ENCODE data around the gene PRKAR2B. TPM values are rescaled to one million over a fixed set of nuclear protein-coding genes. Genes with fewer than 3 reads are reported as not detected.
A peak's percentile ranks its signal among the peaks of the same experiment; 100 is the strongest.

Gene PRKAR2B
- total RNA-seq, 1 donor from 2014 or later = 7.8 TPM

- Mint-ChIP-seq H3K9me3 (no peaks in the 10 kb centered on the region), H3K27ac (no peak overlapping the region), H3K36me3 (no peaks in the 10 kb centered on the region), H3K4me1 (peaks cover 3% of the 10 kb centered on the region), H3K27me3 (ENCODE audit: low read depth) (no peaks in the 10 kb centered on the region), H3K4me3 (no peak overlapping the region)
- DNase-seq (ENCODE audit: low spot score in 2 of 2, unreplicated experiment in 2 of 2) = no peak
- TF ChIP-seq CTCF (IDR thresholded peaks at IDR 0.05; ENCODE audit: unreplicated experiment) = no peak
These were observed 100.7 kb downstream of the PRKAR2B start for GRCh38 chr7:107145067-107145838.

- TF ChIP-seq CTCF (IDR thresholded peaks at IDR 0.05; ENCODE audit: unreplicated experiment) = peak; percentile 43
- DNase-seq (ENCODE audit: low spot score in 2 of 2, unreplicated experiment in 2 of 2) = no peak
- Mint-ChIP-seq H3K27me3 (ENCODE audit: low read depth) (no peaks in the 10 kb centered on the region), H3K36me3 (no peaks in the 10 kb centered on the region), H3K9me3 (no peaks in the 10 kb centered on the region), H3K4me3 (no peak overlapping the region), H3K4me1 (peaks cover 3% of the 10 kb centered on the region), H3K27ac (no peak overlapping the region)
These were observed 103.2 kb downstream of the PRKAR2B start for GRCh38 chr7:107147464-107148393.

- Mint-ChIP-seq H3K4me3 (no peak overlapping the region), H3K36me3 (no peaks in the 10 kb centered on the region), H3K4me1 (peaks cover 3% of the 10 kb centered on the region), H3K27me3 (ENCODE audit: low read depth) (no peaks in the 10 kb centered on the region), H3K27ac (no peak overlapping the region), H3K9me3 (no peaks in the 10 kb centered on the region)
- TF ChIP-seq CTCF (IDR thresholded peaks at IDR 0.05; ENCODE audit: unreplicated experiment) = no peak
- no peak for DNase-seq (ENCODE audit: low spot score in 2 of 2, unreplicated experiment in 2 of 2)
These were observed 104.2 kb downstream of the PRKAR2B start for GRCh38 chr7:107148721-107149120.

GRCh38 chr7:107149863-107150262, 105.4 kb downstream of the PRKAR2B start:
- Mint-ChIP-seq H3K9me3 (no peaks in the 10 kb centered on the region), H3K27me3 (ENCODE audit: low read depth) (no peaks in the 10 kb centered on the region), H3K4me3 (no peak overlapping the region), H3K27ac (no peak overlapping the region), H3K4me1 (peaks cover 3% of the 10 kb centered on the region), H3K36me3 (no peaks in the 10 kb centered on the region)
- DNase-seq (ENCODE audit: low spot score in 2 of 2, unreplicated experiment in 2 of 2) = no peak
- TF ChIP-seq CTCF (IDR thresholded peaks at IDR 0.05; ENCODE audit: unreplicated experiment) = no peak

GRCh38 chr7:107150375-107151073, 106.0 kb downstream of the PRKAR2B start:
- Mint-ChIP-seq H3K36me3 (no peaks in the 10 kb centered on the region), H3K27me3 (ENCODE audit: low read depth) (no peaks in the 10 kb centered on the region), H3K4me1 (peaks cover 3% of the 10 kb centered on the region), H3K4me3 (no peak overlapping the region), H3K9me3 (no peaks in the 10 kb centered on the region), H3K27ac (no peak overlapping the region)
- peak; percentile 53 to 78 for DNase-seq (ENCODE audit: low spot score in 2 of 2, unreplicated experiment in 2 of 2)
- TF ChIP-seq CTCF (IDR thresholded peaks at IDR 0.05; ENCODE audit: unreplicated experiment) = peak; percentile 90

All from mesothelial cell of epicardium (in vitro differentiated cells).